ENCODE measurements around the gene OR4D9.

DNA sequence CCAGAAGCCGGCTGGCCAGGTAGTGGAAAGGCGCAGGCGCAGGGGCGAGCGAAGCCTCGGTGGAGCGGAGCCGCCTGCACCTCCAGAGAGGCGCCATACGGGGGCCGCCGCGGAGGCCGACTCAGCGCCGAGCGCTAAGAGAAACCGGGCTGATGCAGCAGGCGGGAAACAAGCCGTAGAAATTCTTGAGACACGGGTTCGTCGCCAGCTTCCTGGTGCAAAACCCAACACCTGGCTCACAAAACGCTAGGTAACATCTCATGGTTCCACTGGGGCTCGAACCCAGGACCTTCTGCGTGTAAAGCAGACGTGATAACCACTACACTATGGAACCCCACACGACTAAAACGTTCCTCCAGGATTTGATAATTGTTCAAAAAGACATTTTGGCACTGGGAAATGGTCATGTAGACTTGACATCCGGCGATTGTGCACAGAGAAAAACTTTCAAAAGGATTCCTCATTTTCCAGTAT, 39.1 kb downstream of the OR4D9 start:
- TF ChIP-seq, protein P1, sequence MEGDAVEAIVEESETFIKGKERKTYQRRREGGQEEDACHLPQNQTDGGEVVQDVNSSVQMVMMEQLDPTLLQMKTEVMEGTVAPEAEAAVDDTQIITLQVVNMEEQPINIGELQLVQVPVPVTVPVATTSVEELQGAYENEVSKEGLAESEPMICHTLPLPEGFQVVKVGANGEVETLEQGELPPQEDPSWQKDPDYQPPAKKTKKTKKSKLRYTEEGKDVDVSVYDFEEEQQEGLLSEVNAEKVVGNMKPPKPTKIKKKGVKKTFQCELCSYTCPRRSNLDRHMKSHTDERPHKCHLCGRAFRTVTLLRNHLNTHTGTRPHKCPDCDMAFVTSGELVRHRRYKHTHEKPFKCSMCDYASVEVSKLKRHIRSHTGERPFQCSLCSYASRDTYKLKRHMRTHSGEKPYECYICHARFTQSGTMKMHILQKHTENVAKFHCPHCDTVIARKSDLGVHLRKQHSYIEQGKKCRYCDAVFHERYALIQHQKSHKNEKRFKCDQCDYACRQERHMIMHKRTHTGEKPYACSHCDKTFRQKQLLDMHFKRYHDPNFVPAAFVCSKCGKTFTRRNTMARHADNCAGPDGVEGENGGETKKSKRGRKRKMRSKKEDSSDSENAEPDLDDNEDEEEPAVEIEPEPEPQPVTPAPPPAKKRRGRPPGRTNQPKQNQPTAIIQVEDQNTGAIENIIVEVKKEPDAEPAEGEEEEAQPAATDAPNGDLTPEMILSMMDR (IDR thresholded peaks at IDR 0.05), result peak; percentile 48 to 86 (median 63)
- TF ChIP-seq POLR2A (IDR thresholded peaks at IDR 0.05), result no peak

Measured in tibial nerve (tissue), 3 donors.